Femur (tissue), 1 donor: ENCODE measurements around the gene TEF.
A peak's percentile ranks its signal among the peaks of the same experiment; 100 is the strongest.

Experiments used
- DNase-seq: peaks from one replicate; pipeline ENCODE4 v3.0.0-alpha.2; 2017

TEF gene

GRCh38 chr22:41355895-41356294, 25.8 kb upstream of the TEF start:
- no peak for DNase-seq

GRCh38 chr22:41356430-41357028, 25.2 kb upstream of the TEF start:
- DNase-seq: no peak

GRCh38 chr22:41357191-41357590, 24.6 kb upstream of the TEF start:
- no peak for DNase-seq

- no peak for DNase-seq
Observed at GRCh38 chr22:41358927-41359326, 22.8 kb upstream of the TEF start.

GRCh38 chr22:41359376-41359775, 22.4 kb upstream of the TEF start:
- DNase-seq: no peak

GRCh38 chr22:41360126-41360525, 21.6 kb upstream of the TEF start:
- DNase-seq: no peak

- no peak for DNase-seq
Observed at GRCh38 chr22:41361716-41362310, 19.9 kb upstream of the TEF start.

- no peak for DNase-seq
Observed at GRCh38 chr22:41362615-41363014, 19.1 kb upstream of the TEF start.

GRCh38 chr22:41364233-41364632, 17.5 kb upstream of the TEF start:
- no peak for DNase-seq

GRCh38 chr22:41364955-41365354, 16.8 kb upstream of the TEF start:
- no peak for DNase-seq

GRCh38 chr22:41365425-41365824, 16.3 kb upstream of the TEF start:
- DNase-seq: no peak

- no peak for DNase-seq
Observed at GRCh38 chr22:41366323-41367029, 15.3 kb upstream of the TEF start.

- DNase-seq: peak; percentile 96
Observed at GRCh38 chr22:41367039-41367679, 14.6 kb upstream of the TEF start.

GRCh38 chr22:41367680-41368542, 13.8 kb upstream of the TEF start:
- DNase-seq: peak; percentile 64

GRCh38 chr22:41368543-41369423, 13.0 kb upstream of the TEF start:
- peak; percentile 73 for DNase-seq

GRCh38 chr22:41369424-41369745, 12.4 kb upstream of the TEF start:
- no peak for DNase-seq

GRCh38 chr22:41369837-41370236, 11.9 kb upstream of the TEF start:
- DNase-seq: no peak

- no peak for DNase-seq
Observed at GRCh38 chr22:41377846-41378245, 3.9 kb upstream of the TEF start.

GRCh38 chr22:41380993-41381328, 781 bp upstream of the TEF start:
- DNase-seq: no peak

- DNase-seq: peak; percentile 88
Observed at GRCh38 chr22:41382098-41382578, 396 bp downstream of the TEF start.

GRCh38 chr22:41382610-41383009, 868 bp downstream of the TEF start:
- DNase-seq: no peak

- DNase-seq: no peak
Observed at GRCh38 chr22:41383085-41383484, 1.3 kb downstream of the TEF start.
